ENCODE results near the gene PATZ1. TPM values are rescaled to one million over a fixed set of nuclear protein-coding genes. Genes with fewer than 3 reads are reported as not detected.
"Not testable (repeated sequence)": the region's sequence is repeated elsewhere in the genome, so short reads cannot be mapped to it uniquely, and the experiment has no call there.

PATZ1 gene
- total RNA-seq, 1 experiment from 2014 or later = 24.1 TPM

DNA sequence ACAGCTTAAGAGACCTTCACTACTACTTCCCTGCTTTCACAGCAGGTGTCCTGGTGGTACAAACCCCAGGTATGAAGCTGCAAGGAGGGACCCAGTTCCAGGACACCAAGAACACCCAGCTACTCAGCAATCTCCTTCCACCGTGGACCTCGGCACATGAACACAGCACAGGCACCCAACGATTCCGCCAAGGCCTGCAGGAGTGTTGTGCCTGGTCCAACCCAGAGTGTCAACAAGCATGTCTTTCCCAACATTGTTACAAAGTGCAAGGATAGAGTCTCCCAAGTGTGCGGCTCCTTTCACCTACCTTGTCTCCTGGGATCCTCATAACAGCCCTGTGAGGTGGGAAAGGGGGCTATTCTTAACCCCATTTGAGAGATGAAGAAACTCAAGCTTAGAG, 11.8 kb downstream of the PATZ1 start:
- Histone ChIP-seq H3K27ac (no peak overlapping the region), H3K27me3 (no peaks in the 10 kb centered on the region), H3K4me1 (peaks cover 8% of the 10 kb centered on the region), H3K36me3 (peaks cover 48% of the 10 kb centered on the region), H3K9me3 (replicated peaks) (no peaks in the 10 kb centered on the region), H3K4me3 (no peak overlapping the region)
- DNase-seq = no peak

DNA sequence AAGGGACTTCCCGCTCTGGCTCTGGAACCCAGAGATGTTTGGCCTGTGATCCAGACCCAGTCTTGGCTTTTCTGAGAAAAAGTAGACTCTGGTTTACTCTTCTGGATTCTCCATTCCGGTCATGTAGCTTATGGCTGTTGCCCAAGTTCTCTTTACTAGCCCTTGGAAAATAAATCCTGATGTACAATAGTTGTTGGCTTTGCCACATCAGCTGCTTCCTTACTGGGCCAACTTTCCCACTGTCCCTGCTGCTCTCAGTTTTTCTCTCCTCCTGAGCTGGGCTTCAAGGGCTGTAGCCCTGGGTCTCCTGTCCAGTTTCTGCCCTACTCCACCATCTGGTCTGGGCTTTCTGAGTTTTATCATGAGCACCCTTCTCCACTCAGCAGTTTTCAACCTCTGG, 12.5 kb downstream of the PATZ1 start:
- H3K4me1 ChIP-seq = peaks cover 15% of the 10 kb centered on the region
- peaks cover 45% of the 10 kb centered on the region for H3K36me3 ChIP-seq
- no peak for DNase-seq
- no peak overlapping the region for H3K4me3 ChIP-seq
- H3K9me3 ChIP-seq (replicated peaks) = no peaks in the 10 kb centered on the region
- no peaks in the 10 kb centered on the region for H3K27me3 ChIP-seq
- H3K27ac ChIP-seq = no peak overlapping the region

DNA sequence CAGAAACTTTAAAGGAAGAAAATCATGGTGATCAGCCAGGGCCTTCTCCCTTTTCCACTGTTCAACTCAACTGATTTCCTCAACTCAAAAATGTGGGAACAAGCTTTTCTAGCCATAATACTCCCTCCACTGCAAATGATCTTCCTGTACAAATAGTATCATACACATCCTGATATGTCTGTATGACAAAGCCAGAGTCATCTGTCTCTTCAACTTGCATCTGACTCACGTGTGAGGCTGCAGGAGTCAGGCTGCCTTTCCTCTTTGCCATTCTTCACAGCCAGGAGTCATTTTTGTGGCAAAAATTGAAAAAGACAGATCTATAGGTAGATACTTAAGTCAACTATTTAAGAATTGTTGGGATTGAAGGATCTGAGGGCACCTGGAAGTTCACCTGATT, 13.3 kb downstream of the PATZ1 start:
- peaks cover 48% of the 10 kb centered on the region for H3K36me3 ChIP-seq
- DNase-seq = no peak
- H3K4me3 ChIP-seq = no peak overlapping the region
- H3K4me1 ChIP-seq = peaks cover 22% of the 10 kb centered on the region
- H3K27ac ChIP-seq = no peak overlapping the region
- H3K9me3 ChIP-seq (replicated peaks) = no peaks in the 10 kb centered on the region
- H3K27me3 ChIP-seq = no peaks in the 10 kb centered on the region

DNA sequence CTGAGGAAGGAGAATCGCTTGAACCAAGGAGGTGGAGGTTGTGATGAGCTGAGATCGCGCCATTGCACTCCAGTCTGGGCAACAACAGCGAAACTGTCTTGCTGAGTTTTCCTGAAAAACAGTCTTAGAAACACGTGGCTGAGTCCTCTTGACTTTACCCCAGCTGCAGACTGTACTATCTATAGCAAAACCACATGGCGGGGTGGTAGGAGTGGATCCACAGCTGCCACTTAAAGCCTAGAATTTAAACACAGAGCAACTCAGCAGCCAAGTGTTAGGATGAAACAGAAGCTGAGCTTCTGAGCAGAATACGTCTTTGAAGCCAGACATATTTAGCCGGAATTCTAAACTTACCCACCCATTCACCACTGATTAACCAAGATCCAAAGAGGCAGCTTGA, 14.1 kb downstream of the PATZ1 start:
- H3K4me1 ChIP-seq = peaks cover 22% of the 10 kb centered on the region
- H3K4me3 ChIP-seq = no peak overlapping the region
- DNase-seq = no peak
- H3K36me3 ChIP-seq = peaks cover 52% of the 10 kb centered on the region
- no peaks in the 10 kb centered on the region for H3K27me3 ChIP-seq
- H3K27ac ChIP-seq = no peak overlapping the region
- no peaks in the 10 kb centered on the region for H3K9me3 ChIP-seq (replicated peaks)

DNA sequence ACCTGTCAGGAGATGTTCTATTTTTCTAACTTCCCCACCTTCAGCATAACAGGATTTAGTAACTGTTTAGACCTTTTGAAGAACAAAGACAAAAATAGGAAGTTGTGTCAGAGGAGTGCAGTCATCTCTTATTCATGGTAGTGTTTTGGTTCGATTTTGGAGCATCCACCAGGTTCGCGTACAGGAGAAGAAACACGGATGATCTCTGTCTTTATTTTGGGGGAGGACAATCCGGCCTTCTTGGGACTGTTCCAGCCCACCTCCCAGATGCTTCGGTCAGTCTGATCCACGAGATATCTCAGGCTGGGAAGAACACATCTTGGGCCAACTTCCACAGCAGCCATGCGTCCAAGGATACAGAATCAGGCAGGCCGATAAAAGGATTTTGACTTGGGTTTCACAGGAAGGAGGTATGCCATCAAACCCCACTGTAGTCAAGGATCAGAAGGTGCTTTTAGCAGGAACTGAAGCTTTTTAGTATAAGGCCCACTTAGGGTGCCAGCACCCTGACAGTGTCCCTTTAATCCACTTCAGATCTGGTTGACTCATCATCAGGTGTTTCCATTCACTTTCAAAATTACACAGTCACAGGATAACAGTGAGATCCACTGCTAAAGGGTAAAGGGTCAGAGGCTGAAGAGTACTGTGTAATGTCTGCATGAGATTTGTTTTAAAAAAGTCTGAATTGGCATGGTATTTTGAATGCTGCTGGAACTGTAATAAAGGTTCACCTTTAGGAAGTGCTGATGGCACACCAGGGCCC, 16.5 kb downstream of the PATZ1 start:
- peaks cover 53% of the 10 kb centered on the region for H3K36me3 ChIP-seq
- H3K27ac ChIP-seq = peak overlapping the region; percentile 60
- H3K9me3 ChIP-seq (replicated peaks) = no peaks in the 10 kb centered on the region
- no peak overlapping the region for H3K4me3 ChIP-seq
- H3K4me1 ChIP-seq = peaks cover 22% of the 10 kb centered on the region
- no peaks in the 10 kb centered on the region for H3K27me3 ChIP-seq
- peak in 1 of 2 experiments; percentile 9 for DNase-seq

DNA sequence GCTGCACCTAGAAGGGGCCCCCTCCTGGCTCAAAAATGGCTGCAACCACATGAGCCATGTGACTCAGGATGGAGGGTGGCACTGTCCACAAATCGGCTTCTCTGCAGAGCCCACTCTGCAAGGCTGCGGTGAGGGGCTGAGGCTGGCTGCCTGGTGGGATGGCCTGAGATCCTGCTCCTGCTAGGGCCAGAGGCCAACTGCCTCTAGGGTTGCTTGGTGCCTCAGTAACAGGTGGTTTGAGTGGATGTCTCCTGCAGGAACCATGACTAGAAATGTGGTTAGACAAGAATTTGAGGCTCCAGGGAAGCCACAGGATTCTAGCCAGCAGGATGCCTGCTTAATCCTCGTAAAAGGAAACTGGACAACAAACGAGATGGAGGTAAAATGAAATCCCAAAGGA, 17.1 kb downstream of the PATZ1 start:
- Histone ChIP-seq H3K9me3 (replicated peaks) (no peaks in the 10 kb centered on the region), H3K27me3 (no peaks in the 10 kb centered on the region), H3K27ac (peak overlapping the region; percentile 60), H3K4me1 (peaks cover 22% of the 10 kb centered on the region), H3K4me3 (no peak overlapping the region), H3K36me3 (peaks cover 51% of the 10 kb centered on the region)
- DNase-seq = peak; percentile 79 to 81

DNA sequence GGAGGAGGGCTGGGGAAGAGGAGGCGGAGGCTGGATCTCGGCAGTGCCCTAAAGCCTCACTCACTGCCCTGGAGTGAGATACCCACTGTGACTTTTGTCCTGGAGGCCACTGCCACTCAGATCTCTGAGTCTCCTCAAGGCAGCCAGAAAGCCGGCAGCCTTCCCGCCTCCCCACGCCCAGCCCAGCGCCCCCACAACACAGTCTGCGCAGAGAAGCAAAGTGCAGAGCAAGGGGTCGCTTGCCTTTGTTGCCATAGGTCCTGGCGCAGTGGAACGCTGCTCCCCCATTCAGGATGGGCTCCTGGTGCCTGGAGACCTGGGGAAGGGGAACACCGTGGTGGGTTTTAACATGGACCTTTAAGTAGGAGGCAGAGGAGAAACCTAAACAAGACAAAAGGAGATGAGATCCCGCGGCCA, 17.6 kb downstream of the PATZ1 start:
- peaks cover 22% of the 10 kb centered on the region for H3K4me1 ChIP-seq
- no peak for DNase-seq
- peaks cover 46% of the 10 kb centered on the region for H3K36me3 ChIP-seq

DNA sequence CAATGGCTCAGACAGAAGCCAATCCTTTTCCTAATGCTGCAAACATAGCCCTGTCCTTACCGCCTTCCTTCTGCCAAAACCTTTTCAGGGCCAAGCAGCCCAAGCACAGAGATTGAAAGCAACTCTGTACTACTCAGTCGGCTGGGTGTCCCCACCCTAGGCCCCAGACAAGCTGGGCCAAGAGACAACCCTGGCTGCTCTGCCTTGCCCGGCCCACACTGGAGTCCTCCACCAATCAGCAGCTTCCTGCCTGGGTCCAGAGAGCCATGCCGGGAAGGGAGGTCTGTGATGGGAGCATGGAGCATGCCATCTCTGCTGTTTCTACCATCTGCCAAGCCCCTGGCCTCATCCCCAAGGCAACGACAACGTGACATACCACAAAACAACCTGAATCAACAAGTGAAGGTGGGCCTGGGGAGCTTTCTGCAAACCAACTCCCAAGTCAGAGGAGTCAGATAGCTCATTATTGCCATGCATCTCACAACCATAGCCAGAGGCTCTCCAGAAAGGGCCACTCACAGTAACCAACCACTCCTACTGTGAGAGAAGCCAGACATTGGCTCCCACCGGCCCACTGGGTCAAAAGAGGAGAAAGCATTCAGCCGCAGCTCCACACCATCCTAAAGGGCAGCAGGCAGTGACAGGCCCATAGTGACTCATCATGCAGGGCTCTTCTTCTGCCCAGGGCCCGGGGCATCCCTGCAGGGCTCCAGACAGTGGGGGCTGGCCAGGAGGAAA, 18.2 kb downstream of the PATZ1 start:
- H3K36me3 ChIP-seq = peaks cover 43% of the 10 kb centered on the region
- peak in 1 of 2 experiments; percentile 23 for DNase-seq
- peaks cover 22% of the 10 kb centered on the region for H3K4me1 ChIP-seq
- H3K9me3 ChIP-seq (replicated peaks) = no peaks in the 10 kb centered on the region
- H3K27me3 ChIP-seq = no peaks in the 10 kb centered on the region
- H3K27ac ChIP-seq = peak overlapping the region; percentile 60
- no peak overlapping the region for H3K4me3 ChIP-seq

More for the DNA sequence above, 17.6 kb downstream of the PATZ1 start:
- H3K9me3 ChIP-seq (replicated peaks) = no peaks in the 10 kb centered on the region
- H3K27me3 ChIP-seq = no peaks in the 10 kb centered on the region
- peak overlapping the region; percentile 60 for H3K27ac ChIP-seq
- no peak overlapping the region for H3K4me3 ChIP-seq

DNA sequence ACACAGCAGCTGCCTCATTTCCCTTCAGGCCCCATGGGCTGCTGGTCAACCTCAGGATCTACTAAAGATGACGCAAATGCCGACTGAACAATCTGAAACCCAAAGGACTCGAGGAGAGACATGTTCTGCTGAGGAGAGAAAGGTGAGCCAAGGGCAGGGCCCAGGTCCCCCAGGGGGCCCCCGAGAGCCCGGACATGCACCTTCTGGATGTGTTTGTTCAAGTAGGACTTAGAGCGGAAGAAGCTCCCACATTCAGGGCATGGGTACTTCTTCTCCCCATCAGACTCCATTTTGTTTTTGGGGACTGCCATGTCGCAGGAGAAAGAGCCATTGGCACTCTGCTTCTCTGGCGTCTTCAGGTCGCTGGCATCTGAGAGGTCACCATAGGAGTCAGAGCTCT, 19.3 kb downstream of the PATZ1 start:
- Histone ChIP-seq H3K27me3 (no peaks in the 10 kb centered on the region), H3K36me3 (peaks cover 32% of the 10 kb centered on the region), H3K4me1 (peaks cover 22% of the 10 kb centered on the region), H3K9me3 (replicated peaks) (no peaks in the 10 kb centered on the region), H3K27ac (no peak overlapping the region), H3K4me3 (no peak overlapping the region)
- DNase-seq = no peak

DNA sequence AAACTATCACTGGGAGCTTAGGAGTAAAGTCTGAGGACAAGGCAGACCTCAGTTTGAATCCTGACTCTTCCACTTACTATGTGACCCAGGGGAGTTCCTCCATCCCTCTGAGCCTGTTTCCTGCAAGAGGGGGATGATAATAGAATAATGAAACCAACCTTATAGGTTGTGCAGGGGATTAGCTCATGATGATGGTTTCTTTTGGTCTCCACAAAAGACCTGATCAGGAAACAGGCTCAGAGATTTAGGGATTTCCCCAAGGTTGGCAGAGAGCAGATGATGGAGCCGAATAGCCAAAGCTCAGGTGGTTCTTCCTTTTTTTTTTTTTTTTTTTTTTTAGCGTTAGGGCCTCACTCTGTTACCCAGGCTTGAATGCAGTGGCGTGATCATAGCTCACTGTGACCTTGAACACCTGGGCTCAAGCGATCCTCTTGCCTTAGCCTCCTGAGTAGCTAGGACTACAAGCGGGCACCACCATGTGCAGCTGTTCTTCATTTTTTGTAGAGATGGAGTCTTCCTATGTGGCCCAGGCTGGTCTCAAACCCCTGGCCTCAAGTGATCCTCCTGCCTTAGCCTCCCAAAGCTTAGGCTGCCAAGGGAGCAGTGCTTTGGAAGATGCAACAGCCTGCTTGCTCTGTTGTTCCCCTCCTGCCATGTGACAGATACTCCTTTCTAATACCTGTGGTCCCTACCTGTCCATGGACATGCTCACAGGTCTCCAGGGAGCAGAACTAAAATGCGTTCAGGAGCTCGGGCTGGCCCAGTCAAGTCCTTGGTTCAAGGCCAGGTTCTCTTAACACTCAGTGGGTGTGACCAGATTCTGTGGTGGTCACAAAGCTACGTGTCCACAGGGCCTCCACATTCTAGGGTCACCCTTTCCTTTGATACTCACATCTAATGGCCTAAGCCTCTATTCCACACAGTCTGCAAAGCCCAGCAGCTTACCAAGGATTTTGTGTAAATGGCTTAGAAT, 22.3 kb downstream of the PATZ1 start:
- no peak for DNase-seq
- Histone ChIP-seq H3K27me3 (no peaks in the 10 kb centered on the region), H3K36me3 (peaks cover 22% of the 10 kb centered on the region), H3K4me1 (peaks cover 9% of the 10 kb centered on the region), H3K27ac (no peak overlapping the region), H3K9me3 (replicated peaks) (no peaks in the 10 kb centered on the region), H3K4me3 (no peak overlapping the region)

DNA sequence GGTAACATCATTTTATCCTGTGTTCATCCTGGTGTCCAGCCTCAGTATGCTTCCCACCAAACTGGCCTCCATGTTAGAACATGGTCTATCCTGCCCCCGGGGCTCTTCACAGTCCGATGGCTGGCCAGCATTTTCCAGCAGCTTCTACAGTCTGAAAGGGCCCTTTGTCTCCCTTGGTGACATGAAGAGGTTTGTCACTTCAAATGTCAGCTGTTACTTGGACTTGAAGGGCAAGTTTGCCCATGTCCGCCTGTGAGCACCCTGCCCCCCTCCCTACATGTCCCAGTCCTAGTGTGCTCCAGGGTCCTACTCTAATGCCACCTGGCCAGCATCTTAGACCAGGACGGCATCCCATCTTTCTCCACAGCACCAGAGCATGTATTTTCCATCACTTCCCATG, 24.7 kb downstream of the PATZ1 start:
- Histone ChIP-seq H3K36me3 (peaks cover 4% of the 10 kb centered on the region; the same call in 1 of the 2 replicates), H3K4me3 (no peak overlapping the region), H3K9me3 (replicated peaks) (no peaks in the 10 kb centered on the region), H3K27ac (no peak overlapping the region), H3K4me1 (no peaks in the 10 kb centered on the region), H3K27me3 (no peaks in the 10 kb centered on the region)
- DNase-seq = no peak

DNA sequence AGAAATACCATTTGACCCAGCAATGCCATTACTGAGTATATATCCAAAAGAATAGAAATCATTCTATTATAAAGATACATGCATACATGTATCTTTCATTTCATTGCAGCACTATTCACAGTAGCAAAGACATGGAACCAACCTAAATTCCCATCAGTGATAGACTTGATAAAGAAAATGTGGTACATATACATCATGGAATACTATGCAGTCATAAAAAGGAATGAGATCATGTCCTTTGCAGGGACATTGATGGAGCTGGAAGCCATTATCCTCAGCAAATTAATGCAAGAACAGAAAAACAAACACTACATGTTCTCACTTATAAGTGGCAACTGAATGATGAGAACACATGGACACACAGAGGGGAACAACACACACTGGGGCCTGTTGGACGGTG, 31.9 kb downstream of the PATZ1 start:
- not testable (repeated sequence) for H3K27ac ChIP-seq; H3K36me3 ChIP-seq; H3K4me3 ChIP-seq; DNase-seq; H3K4me1 ChIP-seq; H3K27me3 ChIP-seq; H3K9me3 ChIP-seq (replicated peaks)

DNA sequence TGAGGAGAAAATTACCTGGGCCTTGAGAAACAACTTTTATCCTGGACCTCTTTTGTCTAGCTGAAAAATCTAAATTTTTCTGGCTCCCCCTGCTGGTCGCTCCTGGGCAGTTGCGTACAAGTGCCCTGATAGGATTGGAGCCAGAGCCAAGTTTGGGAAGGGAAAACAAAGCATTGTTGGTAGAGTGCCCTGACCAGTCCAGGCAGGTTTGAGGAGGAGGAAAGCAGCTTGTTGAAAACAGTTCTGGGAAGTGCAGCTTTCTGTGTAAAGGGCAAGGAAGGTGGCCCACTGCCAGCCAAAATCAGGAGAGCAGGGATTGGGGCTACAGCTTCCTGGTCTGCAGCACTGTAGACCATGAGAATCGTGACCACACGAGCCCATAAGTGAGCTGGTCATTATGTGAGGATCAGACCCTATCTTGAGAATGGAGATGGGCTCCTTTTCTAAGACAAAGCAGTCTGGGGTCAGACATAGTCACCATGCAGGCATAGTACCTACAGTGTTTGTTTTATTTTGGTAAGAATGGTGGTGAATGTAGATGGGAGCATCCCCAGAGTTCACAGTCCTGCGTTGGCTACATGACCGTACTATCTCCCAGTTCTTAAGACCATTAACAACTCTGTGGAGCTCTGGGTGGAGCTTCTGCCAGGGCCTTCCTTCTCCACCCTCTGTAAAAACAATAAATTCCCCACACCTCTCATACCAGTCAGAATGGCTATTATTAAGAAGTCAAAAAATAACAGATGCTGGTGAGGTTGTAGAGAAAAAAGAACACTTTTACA, 32.6 kb downstream of the PATZ1 start:
- Histone ChIP-seq H3K27me3 (no peaks in the 10 kb centered on the region), H3K4me3 (no peak overlapping the region), H3K9me3 (replicated peaks) (no peaks in the 10 kb centered on the region), H3K4me1 (no peaks in the 10 kb centered on the region), H3K27ac (no peak overlapping the region), H3K36me3 (no peaks in the 10 kb centered on the region)
- peak; percentile 45 to 68 for DNase-seq

DNA sequence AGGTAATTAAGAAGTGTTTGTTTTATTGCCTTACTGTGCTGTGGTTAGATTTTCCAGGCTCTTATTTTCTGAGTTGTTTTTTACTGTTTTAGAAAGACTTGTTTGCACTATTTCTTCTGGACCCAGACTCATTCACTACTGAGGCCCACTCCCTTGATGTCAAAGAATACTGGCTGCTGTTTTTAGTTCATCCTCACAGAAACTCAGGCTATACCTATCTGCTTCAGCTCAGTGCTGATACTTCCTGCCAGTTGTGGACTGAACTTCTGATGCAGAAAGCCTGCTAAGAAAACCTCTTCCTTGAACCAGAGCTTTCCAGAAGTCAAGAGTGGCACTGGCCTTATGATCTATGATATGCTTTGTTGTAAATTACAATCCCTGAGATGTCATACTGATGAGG, 38.0 kb downstream of the PATZ1 start:
- no peak overlapping the region for H3K27ac ChIP-seq
- H3K27me3 ChIP-seq = no peaks in the 10 kb centered on the region
- no peaks in the 10 kb centered on the region for H3K9me3 ChIP-seq (replicated peaks)
- no peaks in the 10 kb centered on the region for H3K36me3 ChIP-seq
- no peaks in the 10 kb centered on the region for H3K4me1 ChIP-seq
- no peak for DNase-seq
- no peak overlapping the region for H3K4me3 ChIP-seq

All from SJCRH30 (cell line).